ENCODE measurements around the gene CCDC159. TPM values are rescaled to one million over a fixed set of nuclear protein-coding genes. Genes with fewer than 3 reads are reported as not detected.

The CCDC159 gene
- total and polyA plus RNA-seq, 2 donors (not counting 1 experiment from before 2014, with no cell fraction given): 10.1 to 14.4 TPM

DNA sequence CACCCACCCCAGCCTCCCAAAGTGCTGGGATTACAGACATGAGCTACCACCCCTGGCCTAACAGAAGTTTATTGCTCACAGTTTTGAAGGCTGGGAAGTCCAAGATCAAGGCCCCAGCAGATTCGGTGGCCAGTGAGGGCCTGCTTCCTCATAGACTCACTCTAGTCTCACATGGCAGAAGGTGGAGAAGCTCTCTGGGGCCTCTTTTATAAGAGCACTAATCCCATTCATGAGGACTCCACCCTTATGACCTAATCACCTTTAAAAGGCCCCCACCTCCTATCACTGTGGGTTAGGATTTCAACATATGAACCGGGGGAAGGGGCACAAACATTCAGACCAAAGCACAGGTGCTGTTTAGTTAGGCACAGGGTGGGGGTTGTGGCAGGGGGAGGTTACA, 21.2 kb downstream of the CCDC159 start:
- TF ChIP-seq, protein P1, sequence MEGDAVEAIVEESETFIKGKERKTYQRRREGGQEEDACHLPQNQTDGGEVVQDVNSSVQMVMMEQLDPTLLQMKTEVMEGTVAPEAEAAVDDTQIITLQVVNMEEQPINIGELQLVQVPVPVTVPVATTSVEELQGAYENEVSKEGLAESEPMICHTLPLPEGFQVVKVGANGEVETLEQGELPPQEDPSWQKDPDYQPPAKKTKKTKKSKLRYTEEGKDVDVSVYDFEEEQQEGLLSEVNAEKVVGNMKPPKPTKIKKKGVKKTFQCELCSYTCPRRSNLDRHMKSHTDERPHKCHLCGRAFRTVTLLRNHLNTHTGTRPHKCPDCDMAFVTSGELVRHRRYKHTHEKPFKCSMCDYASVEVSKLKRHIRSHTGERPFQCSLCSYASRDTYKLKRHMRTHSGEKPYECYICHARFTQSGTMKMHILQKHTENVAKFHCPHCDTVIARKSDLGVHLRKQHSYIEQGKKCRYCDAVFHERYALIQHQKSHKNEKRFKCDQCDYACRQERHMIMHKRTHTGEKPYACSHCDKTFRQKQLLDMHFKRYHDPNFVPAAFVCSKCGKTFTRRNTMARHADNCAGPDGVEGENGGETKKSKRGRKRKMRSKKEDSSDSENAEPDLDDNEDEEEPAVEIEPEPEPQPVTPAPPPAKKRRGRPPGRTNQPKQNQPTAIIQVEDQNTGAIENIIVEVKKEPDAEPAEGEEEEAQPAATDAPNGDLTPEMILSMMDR (conservative IDR thresholded peaks at IDR 0.05 in 1 of 2, IDR thresholded peaks at IDR 0.05 in 1 of 2; ENCODE audit: low read depth in 1 of 2, low read length in 2 of 2): no peak
- TF ChIP-seq EZH2 (IDR thresholded peaks at IDR 0.05; ENCODE audit: low read length, missing control alignments): no peak
- no peaks in the 10 kb centered on the region for H4K20me1 ChIP-seq (ENCODE audit: control insufficient read depth, extremely low read depth, insufficient read depth, low read length)
- H3K9me3 ChIP-seq (ENCODE audit: control insufficient read depth, insufficient read depth, low read depth, low read length): no peaks in the 10 kb centered on the region
- H3K9ac ChIP-seq (ENCODE audit: insufficient read depth, low read length): no peak overlapping the region
- DNase-seq (ENCODE audit: low read depth in 2 of 2): no peak
- H3K27me3 ChIP-seq (ENCODE audit: control insufficient read depth, insufficient read depth, low read length): no peaks in the 10 kb centered on the region
- H3K79me2 ChIP-seq (ENCODE audit: control insufficient read depth, insufficient read depth, low read length): no peaks in the 10 kb centered on the region
- no peak overlapping the region for H3K27ac ChIP-seq (ENCODE audit: insufficient read depth, low read length)
- no peaks in the 10 kb centered on the region for H3K36me3 ChIP-seq (ENCODE audit: control insufficient read depth, insufficient read depth, low read length)
- no peak overlapping the region for H3K4me3 ChIP-seq (replicated peaks in 1 of 4; ENCODE audit: control extremely low read depth in 1 of 4, insufficient read depth in 1 of 4, low read depth in 3 of 4, low read length in 4 of 4)
- H2AFZ ChIP-seq (ENCODE audit: low read length): no peak overlapping the region
- no peaks in the 10 kb centered on the region for H3K4me1 ChIP-seq (ENCODE audit: control insufficient read depth, extremely low read depth, insufficient read depth, low read length)
- H3K4me2 ChIP-seq (ENCODE audit: extremely low read depth, insufficient read depth, low read length): no peak overlapping the region

DNA sequence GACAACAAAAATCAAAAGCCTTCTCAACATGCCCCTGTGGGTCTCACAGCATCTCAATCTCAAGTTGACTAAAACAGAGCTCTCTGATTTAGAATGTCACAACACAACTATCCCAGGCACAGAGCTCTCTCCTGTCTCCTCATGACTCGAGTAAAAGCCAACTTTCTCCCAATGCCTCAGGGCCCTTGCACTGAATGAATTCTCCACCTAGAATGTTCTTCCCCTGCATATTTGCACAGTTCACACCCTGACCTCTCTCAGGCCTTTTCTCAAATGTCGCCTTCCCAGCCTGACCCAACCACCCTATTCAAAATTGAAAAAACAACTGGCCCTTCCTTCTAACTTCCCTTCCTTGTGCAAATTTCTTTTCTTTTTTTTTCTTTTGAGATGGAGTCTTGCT, 24.4 kb downstream of the CCDC159 start:
- Histone ChIP-seq H3K4me2 (ENCODE audit: extremely low read depth, insufficient read depth, low read length) (no peak overlapping the region), H2AFZ (ENCODE audit: low read length) (no peak overlapping the region), H3K36me3 (ENCODE audit: control insufficient read depth, insufficient read depth, low read length) (no peaks in the 10 kb centered on the region), H3K27ac (ENCODE audit: insufficient read depth, low read length) (no peak overlapping the region), H3K9ac (ENCODE audit: insufficient read depth, low read length) (no peak overlapping the region), H4K20me1 (ENCODE audit: control insufficient read depth, extremely low read depth, insufficient read depth, low read length) (no peaks in the 10 kb centered on the region), H3K4me3 (replicated peaks in 1 of 4; ENCODE audit: control extremely low read depth in 1 of 4, insufficient read depth in 1 of 4, low read depth in 3 of 4, low read length in 4 of 4) (no peak overlapping the region), H3K9me3 (ENCODE audit: control insufficient read depth, insufficient read depth, low read depth, low read length) (no peaks in the 10 kb centered on the region), H3K79me2 (ENCODE audit: control insufficient read depth, insufficient read depth, low read length) (peaks cover 1% of the 10 kb centered on the region), H3K27me3 (ENCODE audit: control insufficient read depth, insufficient read depth, low read length) (no peaks in the 10 kb centered on the region), H3K4me1 (ENCODE audit: control insufficient read depth, extremely low read depth, insufficient read depth, low read length) (peaks cover 4% of the 10 kb centered on the region)
- DNase-seq (ENCODE audit: low read depth in 2 of 2): no peak
- no peak for TF ChIP-seq EZH2 (IDR thresholded peaks at IDR 0.05; ENCODE audit: low read length, missing control alignments)
- TF ChIP-seq, protein P1 (conservative IDR thresholded peaks at IDR 0.05 in 1 of 2, IDR thresholded peaks at IDR 0.05 in 1 of 2; ENCODE audit: low read depth in 1 of 2, low read length in 2 of 2): no peak

GRCh38 chr19:11373166-11373884, 27.0 kb downstream of the CCDC159 start:
- H2AFZ ChIP-seq (ENCODE audit: low read length): no peak overlapping the region
- H3K27ac ChIP-seq (ENCODE audit: insufficient read depth, low read length): no peak overlapping the region
- no peak overlapping the region for H3K4me2 ChIP-seq (ENCODE audit: extremely low read depth, insufficient read depth, low read length)
- no peaks in the 10 kb centered on the region for H3K27me3 ChIP-seq (ENCODE audit: control insufficient read depth, insufficient read depth, low read length)
- H3K4me3 ChIP-seq (replicated peaks in 1 of 4; ENCODE audit: control extremely low read depth in 1 of 4, insufficient read depth in 1 of 4, low read depth in 3 of 4, low read length in 4 of 4): no peak overlapping the region
- H4K20me1 ChIP-seq (ENCODE audit: control insufficient read depth, extremely low read depth, insufficient read depth, low read length): no peaks in the 10 kb centered on the region
- H3K36me3 ChIP-seq (ENCODE audit: control insufficient read depth, insufficient read depth, low read length): no peaks in the 10 kb centered on the region
- TF ChIP-seq EZH2 (IDR thresholded peaks at IDR 0.05; ENCODE audit: low read length, missing control alignments): no peak
- H3K79me2 ChIP-seq (ENCODE audit: control insufficient read depth, insufficient read depth, low read length): peaks cover 3% of the 10 kb centered on the region
- DNase-seq (ENCODE audit: low read depth in 2 of 2): peak in 1 of 2 donors; percentile 36
- H3K9ac ChIP-seq (ENCODE audit: insufficient read depth, low read length): no peak overlapping the region
- no peaks in the 10 kb centered on the region for H3K9me3 ChIP-seq (ENCODE audit: control insufficient read depth, insufficient read depth, low read depth, low read length)
- H3K4me1 ChIP-seq (ENCODE audit: control insufficient read depth, extremely low read depth, insufficient read depth, low read length): peaks cover 25% of the 10 kb centered on the region

Measured in fibroblast of lung (primary cell).